Spinal cord (tissue), 10 donors: Measurements from ENCODE around the gene BRAT1. TPM values are rescaled to one million over a fixed set of nuclear protein-coding genes. Genes with fewer than 3 reads are reported as not detected.
A peak's percentile ranks its signal among the peaks of the same experiment; 100 is the strongest.
"Not testable (repeated sequence)": the region's sequence is repeated elsewhere in the genome, so short reads cannot be mapped to it uniquely, and the experiment has no call there.

Experiments
- DNase-seq, 6 donors: peaks; one replicate each; pipeline versions ENCODE4 v3.0.0 to v3.0.0-alpha.2; 2013 to 2015; ENCODE audit warnings: low spot score in 6 of 6, low read depth in 4 of 6
- H3K27ac ChIP-seq: one replicate; pipeline ENCODE4 v1.5.1; 2013; ENCODE audit warnings: low read depth, low read length, control low read depth
- H3K27me3 ChIP-seq: one replicate; pipeline ENCODE4 v1.6.1; 2013; ENCODE audit warnings: low read length; ENCODE audit not compliant: control insufficient read depth, insufficient read depth
- H3K36me3 ChIP-seq: one replicate; pipeline ENCODE4 v1.6.1; 2013; ENCODE audit warnings: low read length; ENCODE audit not compliant: control insufficient read depth, insufficient read depth
- H3K4me1 ChIP-seq: one replicate; pipeline ENCODE4 v1.6.1; 2013; ENCODE audit warnings: low read length; ENCODE audit not compliant: control insufficient read depth, insufficient read depth
- H3K4me3 ChIP-seq: one replicate; pipeline ENCODE4 v1.5.1; 2013; ENCODE audit warnings: low read depth, low read length, control low read depth
- H3K9me3 ChIP-seq: one replicate; pipeline ENCODE4 v1.6.1; 2013; ENCODE audit warnings: low read length; ENCODE audit not compliant: control insufficient read depth, insufficient read depth
- WGBS: methylation state at CpG from one replicate; pipeline ENCODE4 v1.1.5; 2013; ENCODE audit warnings: missing lambda C conversion rate; ENCODE audit not compliant: insufficient coverage; 5-methylcytosine and 5-hydroxymethylcytosine counted together
- polyA plus RNA-seq, 2 donors: library from polyadenylated mRNA; unstranded; fragments of 120-200 nt; gene quantifications; one replicate each; pipeline ENCODE4 v1.2.1, GENCODE V29; 2013; ENCODE audit not compliant: insufficient read length in 2 of 2
- total RNA-seq, 2 donors: library from RNA; depleted of rRNA in 1 of 2; stranded (reverse); fragments of 120-200 nt in 1 of 2; fragments of >200 nt in 1 of 2; gene quantifications; one replicate each; pipeline versions ENCODE4 v1.2.3 to v1.2.4, GENCODE V29; 2013 to 2014
- donor health status: healthy.

Gene BRAT1
- total and polyA plus RNA-seq, 4 donors: 18.5 to 49.0 (median 37.6) TPM

GRCh38 chr7:2566348-2566889, 11.1 kb upstream of the BRAT1 start:
- 63% methylated on average over 3 of the region's 8 CpGs for WGBS
- H3K4me3 ChIP-seq: no peak overlapping the region
- no peak overlapping the region for H3K27ac ChIP-seq
- DNase-seq: no peak
- H3K4me1 ChIP-seq: peaks cover 19% of the 10 kb centered on the region
- no peaks in the 10 kb centered on the region for H3K27me3 ChIP-seq
- no peaks in the 10 kb centered on the region for H3K9me3 ChIP-seq
- H3K36me3 ChIP-seq: peaks cover 37% of the 10 kb centered on the region

- no peak for DNase-seq
- peak overlapping the region; percentile 25 for H3K27ac ChIP-seq
- H3K4me1 ChIP-seq: peaks cover 24% of the 10 kb centered on the region
- WGBS: 70% methylated on average over 4 of the region's 12 CpGs
- H3K36me3 ChIP-seq: peaks cover 35% of the 10 kb centered on the region
- H3K9me3 ChIP-seq: no peaks in the 10 kb centered on the region
- H3K4me3 ChIP-seq: no peak overlapping the region
- H3K27me3 ChIP-seq: no peaks in the 10 kb centered on the region
These were observed 9.7 kb upstream of the BRAT1 start for GRCh38 chr7:2564970-2565540.

GRCh38 chr7:2563955-2564354, 8.6 kb upstream of the BRAT1 start:
- not testable (repeated sequence) for DNase-seq, H3K27me3 ChIP-seq, H3K9me3 ChIP-seq, H3K4me3 ChIP-seq, H3K27ac ChIP-seq
- Histone ChIP-seq H3K36me3 (peaks cover 29% of the 10 kb centered on the region), H3K4me1 (peaks cover 32% of the 10 kb centered on the region)
- 100% methylated on average over 2 of the region's 3 CpGs for WGBS

DNA sequence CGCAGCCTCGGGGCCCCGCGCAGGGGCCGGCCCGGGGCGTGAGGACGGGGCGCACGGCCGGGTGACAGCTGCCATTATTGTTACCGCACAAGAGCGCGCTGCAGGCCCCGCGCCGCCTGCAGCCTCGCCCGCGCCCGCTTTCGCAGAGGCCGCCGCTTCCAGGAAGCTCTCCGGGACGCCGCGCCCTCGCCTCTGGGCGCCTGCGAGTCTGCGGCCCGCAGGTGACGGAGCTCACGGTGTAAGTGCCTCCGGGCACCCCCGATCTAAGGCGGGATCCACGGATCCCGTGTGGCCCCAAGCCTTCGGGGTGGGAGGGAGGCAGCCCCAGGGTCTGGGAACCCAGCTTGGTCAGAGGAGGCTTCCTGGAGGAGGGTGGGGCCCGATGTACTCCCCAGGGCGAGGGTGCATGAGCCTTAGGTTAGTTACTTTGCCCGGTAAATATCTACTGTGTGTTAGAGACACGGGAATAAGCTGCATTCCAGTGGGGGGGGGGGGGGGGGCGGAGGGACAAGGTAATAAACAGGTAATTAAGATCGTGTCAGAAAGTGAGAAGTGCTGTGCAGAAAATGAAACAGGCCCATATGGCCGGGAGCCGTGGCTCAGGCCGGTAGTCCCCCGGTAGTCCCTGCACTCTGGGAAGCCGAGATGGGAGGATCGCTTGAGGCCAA, 4.1 kb upstream of the BRAT1 start:
- WGBS: 4% methylated on average over 50 of the region's 53 CpGs
- peaks cover 10% of the 10 kb centered on the region for H3K36me3 ChIP-seq
- peak overlapping the region; percentile 80 for H3K4me3 ChIP-seq
- peaks cover 32% of the 10 kb centered on the region for H3K4me1 ChIP-seq
- no peaks in the 10 kb centered on the region for H3K27me3 ChIP-seq
- no peak for DNase-seq
- H3K9me3 ChIP-seq: no peaks in the 10 kb centered on the region
- H3K27ac ChIP-seq: no peak overlapping the region

GRCh38 chr7:2558629-2559282, 3.4 kb upstream of the BRAT1 start, which contains the start of gene IQCE:
TSS of gene IQCE (plus strand) at chr7:2558979. CDS start at chr7:2559182, 203 bp downstream.
- DNase-seq: peak in 5 of 6 donors; percentile 77 to 95 (median 81)
- Histone ChIP-seq H3K27ac (no peak within 1 kb of the TSS), H3K36me3 (peaks cover 11% of the 10 kb centered on the region), H3K4me3 (peak within 1 kb of the TSS; percentile 80), H3K4me1 (peaks cover 38% of the 10 kb centered on the region), H3K9me3 (no peaks in the 10 kb centered on the region), H3K27me3 (no peaks in the 10 kb centered on the region)
- WGBS: 3% methylated on average over 64 of the region's 66 CpGs

DNA sequence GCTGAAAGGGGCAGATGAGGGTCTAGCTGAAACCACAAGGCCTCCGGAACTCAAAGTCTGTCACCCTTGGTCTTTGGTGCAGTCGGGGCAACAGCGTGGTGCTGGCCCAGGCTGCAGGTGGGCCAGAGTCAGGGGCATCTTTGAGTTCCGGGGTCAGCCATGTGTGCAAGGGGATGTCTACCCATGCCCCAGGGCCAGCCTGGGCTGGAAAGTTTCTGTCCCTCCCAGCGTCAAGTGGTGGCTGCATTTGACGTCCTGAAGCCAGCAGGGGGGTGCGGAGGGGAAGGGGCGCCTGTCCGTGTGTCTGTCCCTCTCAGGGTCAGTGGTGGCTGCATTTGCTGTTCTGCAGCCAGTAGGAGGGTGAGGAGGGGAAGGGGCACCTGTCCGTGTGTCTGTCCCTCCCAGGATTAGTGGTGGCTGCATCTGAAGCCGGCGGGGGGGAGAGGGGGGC, 638 bp downstream of the BRAT1 start:
- WGBS: 9% methylated on average over 10 of the region's 12 CpGs

DNA sequence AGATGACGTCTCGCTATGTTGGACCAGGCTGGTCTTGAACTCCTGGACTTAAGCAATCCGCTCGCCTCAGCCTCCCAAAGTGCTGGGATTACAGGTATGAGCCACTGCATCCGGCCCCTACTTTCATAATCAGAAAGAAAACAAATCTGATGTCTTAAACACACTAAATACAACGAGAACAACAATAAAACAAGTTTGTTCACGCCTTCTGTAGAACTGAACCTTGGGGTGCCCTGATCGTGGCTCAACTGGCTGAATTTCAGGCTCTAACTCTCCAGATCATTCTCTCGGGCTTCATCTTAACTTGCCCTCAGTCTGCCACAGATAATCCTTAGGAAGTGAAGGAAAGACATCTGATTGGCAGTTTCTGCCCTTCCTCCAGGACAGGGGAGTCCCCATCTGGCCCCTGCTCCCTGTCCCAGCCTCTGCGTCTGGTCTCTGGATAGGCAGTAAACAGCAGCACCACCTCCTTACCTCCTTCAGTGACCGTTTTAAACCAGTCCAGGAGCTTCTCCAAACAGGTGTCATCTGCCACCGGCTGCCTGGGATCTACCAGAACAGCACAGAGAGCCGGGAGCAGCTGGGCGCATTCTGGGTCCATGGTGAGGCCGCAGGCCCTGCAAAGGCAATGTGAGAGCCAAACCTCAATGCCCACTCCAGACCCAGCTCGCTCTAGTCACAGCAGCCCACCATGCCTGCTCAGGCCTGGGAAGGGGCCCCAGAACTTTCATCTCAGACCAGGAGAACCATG, 1.3 kb downstream of the BRAT1 start:
- WGBS: 83% methylated on average over 13 of the region's 16 CpGs
- no peak for DNase-seq
- H3K4me3 ChIP-seq: peak overlapping the region; percentile 93
- H3K27ac ChIP-seq: no peak overlapping the region
- H3K27me3 ChIP-seq: no peaks in the 10 kb centered on the region
- no peaks in the 10 kb centered on the region for H3K9me3 ChIP-seq
- H3K4me1 ChIP-seq: peaks cover 27% of the 10 kb centered on the region
- peaks cover 17% of the 10 kb centered on the region for H3K36me3 ChIP-seq

More for the DNA sequence above, 638 bp downstream of the BRAT1 start:
- Histone ChIP-seq H3K4me3 (peak overlapping the region; percentile 93), H3K27me3 (no peaks in the 10 kb centered on the region), H3K4me1 (peaks cover 32% of the 10 kb centered on the region), H3K27ac (no peak overlapping the region), H3K9me3 (no peaks in the 10 kb centered on the region), H3K36me3 (peaks cover 16% of the 10 kb centered on the region)
- DNase-seq: no peak

- DNase-seq: no peak
- H3K9me3 ChIP-seq: no peaks in the 10 kb centered on the region
- H3K36me3 ChIP-seq: peaks cover 25% of the 10 kb centered on the region
- WGBS: 100% methylated on average over 4 of the region's 10 CpGs
- peaks cover 21% of the 10 kb centered on the region for H3K4me1 ChIP-seq
- no peak overlapping the region for H3K4me3 ChIP-seq
- H3K27ac ChIP-seq: no peak overlapping the region
- H3K27me3 ChIP-seq: no peaks in the 10 kb centered on the region
These were observed 2.2 kb downstream of the BRAT1 start for GRCh38 chr7:2553108-2553507.

GRCh38 chr7:2551418-2551817, 3.9 kb downstream of the BRAT1 start:
- H3K27me3 ChIP-seq: no peaks in the 10 kb centered on the region
- H3K36me3 ChIP-seq: peaks cover 40% of the 10 kb centered on the region
- no peak overlapping the region for H3K27ac ChIP-seq
- H3K4me1 ChIP-seq: peaks cover 21% of the 10 kb centered on the region
- no peak overlapping the region for H3K4me3 ChIP-seq
- no peak for DNase-seq
- 98% methylated on average over 6 of the region's 8 CpGs for WGBS
- no peaks in the 10 kb centered on the region for H3K9me3 ChIP-seq
